Measurements from ENCODE around the gene GFY. TPM values are rescaled to one million over a fixed set of nuclear protein-coding genes. Genes with fewer than 3 reads are reported as not detected.

Gene GFY
- total and polyA plus RNA-seq, 2 experiments from 2014 or later, result 1.2 TPM; not detected in 1

DNA sequence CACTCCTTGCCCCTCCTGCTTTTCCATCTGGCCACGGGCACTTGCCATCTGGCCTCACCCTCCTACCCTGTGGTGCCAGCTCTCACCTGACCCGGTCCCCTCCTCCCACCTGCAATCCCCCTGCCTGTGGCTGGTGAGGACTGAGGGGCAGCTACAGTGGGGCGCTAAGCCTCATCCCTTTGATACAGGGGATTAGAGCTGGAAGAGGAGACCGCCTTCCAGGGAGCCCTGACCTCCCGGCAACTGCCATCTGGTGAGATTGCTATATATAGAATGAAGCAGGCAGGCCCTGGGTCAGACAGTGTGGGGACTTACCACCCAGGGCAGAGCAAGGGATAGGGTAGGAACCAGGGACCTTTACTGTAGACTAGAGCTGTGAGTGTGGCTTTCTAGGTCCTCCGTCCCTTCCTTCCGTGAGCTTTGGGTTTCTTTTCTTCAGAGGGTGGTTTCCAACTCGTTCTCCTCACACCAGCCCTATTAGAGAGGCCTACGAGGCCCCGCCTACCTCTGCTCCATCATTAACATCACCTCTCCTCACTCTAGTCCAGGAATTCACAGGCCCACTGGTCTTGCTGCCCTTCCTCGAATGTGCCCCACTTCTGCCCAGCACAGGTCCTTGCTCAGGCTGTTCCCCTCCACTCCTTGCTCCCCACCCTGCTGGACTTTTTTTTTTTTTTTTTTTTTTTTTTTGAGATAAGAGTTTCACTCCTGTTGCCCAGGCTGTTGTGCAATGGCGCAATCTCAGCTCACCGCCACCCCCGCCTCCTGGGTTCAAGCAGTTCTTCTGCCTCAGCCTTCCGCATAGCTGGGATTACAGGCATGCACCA is 29.4 kb upstream of the GFY start:
- H3K9me3 Mint-ChIP-seq, result no peaks in the 10 kb centered on the region
- no peaks in the 10 kb centered on the region for H3F3A ChIP-seq (replicated peaks; ENCODE audit: low read depth)
- no peaks in the 10 kb centered on the region for H3K36me3 Mint-ChIP-seq (ENCODE audit: low read depth)
- H3K4me3 ChIP-seq, result no peak overlapping the region
- TF ChIP-seq CREB1 (CRISPR knock-in tag; IDR thresholded peaks at IDR 0.05; ENCODE audit: low read depth) (no peak), POLR2AphosphoS5 (IDR thresholded peaks at IDR 0.05; ENCODE audit: low read depth) (no peak)
- no peak overlapping the region for H3K4me2 ChIP-seq
- H3K4me3 Mint-ChIP-seq, result no peak overlapping the region
- H3K36me3 ChIP-seq (ENCODE audit: insufficient read depth), result no peaks in the 10 kb centered on the region
- no peak overlapping the region for H2AFZ ChIP-seq
- H3K79me2 ChIP-seq (replicated peaks; ENCODE audit: insufficient read depth), result no peaks in the 10 kb centered on the region
- H3K27ac Mint-ChIP-seq, result no peak overlapping the region
- no peaks in the 10 kb centered on the region; the same call in 1 of the 2 replicates for H3K4me1 ChIP-seq (ENCODE audit: insufficient read depth)
- peaks cover 26% of the 10 kb centered on the region for H3K4me1 Mint-ChIP-seq
- no peaks in the 10 kb centered on the region for H3K9me2 ChIP-seq (ENCODE audit: insufficient read depth)
- DNase-seq (ENCODE audit: low spot score) (no peak), ATAC-seq (no peak; the same call in 2 of the 3 replicates)
- H4K20me1 ChIP-seq (replicated peaks; ENCODE audit: insufficient read depth), result no peaks in the 10 kb centered on the region
- no peak overlapping the region for H3K27ac ChIP-seq (ENCODE audit: low read depth)
- peaks cover 28% of the 10 kb centered on the region for H3K27me3 Mint-ChIP-seq (ENCODE audit: insufficient read depth, low read depth, poor library complexity)
- H3K27me3 ChIP-seq (ENCODE audit: insufficient read depth), result no peaks in the 10 kb centered on the region

DNA sequence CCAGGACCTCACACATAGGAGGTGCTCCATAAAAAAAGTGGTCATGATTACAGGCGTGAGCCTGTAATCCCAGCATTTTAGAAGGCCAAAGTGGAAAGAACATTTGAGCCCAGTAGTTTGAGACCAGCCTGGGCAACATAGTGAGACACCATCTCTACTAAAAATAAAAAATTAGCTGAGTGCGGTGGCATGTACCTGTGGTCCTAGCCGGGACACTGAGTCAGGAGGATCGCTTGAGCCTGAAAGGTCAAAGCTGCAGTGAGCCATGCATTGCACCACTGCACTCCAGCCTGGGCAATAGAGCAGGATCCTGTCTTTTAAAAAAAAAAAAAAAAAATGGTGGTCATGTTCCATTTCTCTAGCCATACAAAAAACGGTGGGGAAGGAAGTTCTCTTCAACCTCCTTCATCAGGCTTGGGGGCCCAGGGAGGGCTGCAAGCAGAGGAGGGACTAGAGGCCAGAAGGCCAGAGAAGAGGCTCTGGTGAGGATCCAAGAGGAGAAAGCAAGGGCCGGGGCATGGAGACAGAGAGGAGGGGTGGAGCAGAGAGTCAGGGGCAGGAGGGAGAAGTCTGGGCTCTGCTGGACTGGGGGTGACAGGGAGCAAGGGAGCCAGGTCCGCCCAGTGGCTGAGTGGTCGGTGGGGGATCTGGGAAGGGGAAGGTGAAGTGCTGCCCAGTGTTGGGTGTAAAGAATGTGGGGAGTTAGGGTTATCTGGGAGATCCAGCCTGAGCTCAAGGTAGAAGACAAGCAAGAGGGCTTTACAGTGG is 28.3 kb upstream of the GFY start:
- no peak overlapping the region for H3K4me3 ChIP-seq
- H4K20me1 ChIP-seq (replicated peaks; ENCODE audit: insufficient read depth), result no peaks in the 10 kb centered on the region
- no peaks in the 10 kb centered on the region for H3K9me3 Mint-ChIP-seq
- peaks cover 32% of the 10 kb centered on the region for H3K4me1 Mint-ChIP-seq
- H3K36me3 ChIP-seq (ENCODE audit: insufficient read depth), result no peaks in the 10 kb centered on the region
- DNase-seq (ENCODE audit: low spot score) (no peak), ATAC-seq (no peak)
- no peaks in the 10 kb centered on the region for H3K36me3 Mint-ChIP-seq (ENCODE audit: low read depth)
- H3K27ac Mint-ChIP-seq, result no peak overlapping the region
- H3K4me3 Mint-ChIP-seq, result no peak overlapping the region
- H2AFZ ChIP-seq, result no peak overlapping the region
- no peaks in the 10 kb centered on the region for H3F3A ChIP-seq (replicated peaks; ENCODE audit: low read depth)
- TF ChIP-seq, protein P1, sequence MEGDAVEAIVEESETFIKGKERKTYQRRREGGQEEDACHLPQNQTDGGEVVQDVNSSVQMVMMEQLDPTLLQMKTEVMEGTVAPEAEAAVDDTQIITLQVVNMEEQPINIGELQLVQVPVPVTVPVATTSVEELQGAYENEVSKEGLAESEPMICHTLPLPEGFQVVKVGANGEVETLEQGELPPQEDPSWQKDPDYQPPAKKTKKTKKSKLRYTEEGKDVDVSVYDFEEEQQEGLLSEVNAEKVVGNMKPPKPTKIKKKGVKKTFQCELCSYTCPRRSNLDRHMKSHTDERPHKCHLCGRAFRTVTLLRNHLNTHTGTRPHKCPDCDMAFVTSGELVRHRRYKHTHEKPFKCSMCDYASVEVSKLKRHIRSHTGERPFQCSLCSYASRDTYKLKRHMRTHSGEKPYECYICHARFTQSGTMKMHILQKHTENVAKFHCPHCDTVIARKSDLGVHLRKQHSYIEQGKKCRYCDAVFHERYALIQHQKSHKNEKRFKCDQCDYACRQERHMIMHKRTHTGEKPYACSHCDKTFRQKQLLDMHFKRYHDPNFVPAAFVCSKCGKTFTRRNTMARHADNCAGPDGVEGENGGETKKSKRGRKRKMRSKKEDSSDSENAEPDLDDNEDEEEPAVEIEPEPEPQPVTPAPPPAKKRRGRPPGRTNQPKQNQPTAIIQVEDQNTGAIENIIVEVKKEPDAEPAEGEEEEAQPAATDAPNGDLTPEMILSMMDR (conservative IDR thresholded peaks at IDR 0.05; ENCODE audit: low read depth in 2 of 2), result no peak
- no peaks in the 10 kb centered on the region for H3K27me3 ChIP-seq (ENCODE audit: insufficient read depth)
- H3K27ac ChIP-seq (ENCODE audit: low read depth), result no peak overlapping the region
- peaks cover 24% of the 10 kb centered on the region for H3K27me3 Mint-ChIP-seq (ENCODE audit: insufficient read depth, low read depth, poor library complexity)
- H3K79me2 ChIP-seq (replicated peaks; ENCODE audit: insufficient read depth), result no peaks in the 10 kb centered on the region
- no peaks in the 10 kb centered on the region; the same call in 1 of the 2 replicates for H3K4me1 ChIP-seq (ENCODE audit: insufficient read depth)
- H3K9me2 ChIP-seq (ENCODE audit: insufficient read depth), result 0 out of 2 replicates have a peak, but pooled peaks cover under 1% of the 10 kb centered on the region
- no peak overlapping the region for H3K4me2 ChIP-seq

DNA sequence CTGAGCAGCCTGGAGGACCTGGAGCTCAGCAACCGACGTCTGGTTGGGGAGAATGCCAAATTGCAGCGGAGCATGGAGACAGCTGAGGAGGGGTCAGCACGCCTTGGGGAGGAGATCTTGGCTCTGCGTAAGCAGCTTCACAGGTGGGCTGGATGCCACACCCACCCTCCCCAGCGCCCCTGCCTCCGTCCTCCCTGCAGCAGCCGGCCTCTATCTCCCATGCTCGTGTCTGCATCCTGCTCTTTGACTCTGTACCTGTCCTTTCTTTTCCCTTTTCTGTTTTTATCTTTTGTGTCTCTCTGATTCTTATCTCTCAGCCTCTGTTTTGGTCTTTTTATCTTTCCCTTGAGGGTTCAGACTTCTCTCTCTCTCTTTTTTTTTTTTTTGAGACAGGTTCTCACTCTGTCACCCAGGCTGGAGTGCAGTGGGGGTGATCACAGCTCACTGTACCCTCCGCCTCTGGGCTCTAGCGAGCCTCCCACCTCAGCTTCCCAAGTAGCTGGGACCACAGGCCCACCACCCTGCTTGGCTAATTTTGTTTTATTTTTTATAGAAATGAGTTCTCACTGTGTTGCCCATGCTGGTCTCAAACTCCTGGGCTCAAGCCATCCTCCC is 27.1 kb upstream of the GFY start:
- Mint-ChIP-seq H3K9me3 (no peaks in the 10 kb centered on the region), H3K4me3 (no peak overlapping the region; the same call in 2 of the 3 replicates), H3K4me1 (peaks cover 33% of the 10 kb centered on the region), H3K27me3 (ENCODE audit: insufficient read depth, low read depth, poor library complexity) (peaks cover 20% of the 10 kb centered on the region), H3K27ac (no peak overlapping the region), H3K36me3 (ENCODE audit: low read depth) (no peaks in the 10 kb centered on the region)
- Histone ChIP-seq H3F3A (replicated peaks; ENCODE audit: low read depth) (0 out of 2 replicates have a peak, but pooled peaks cover 5% of the 10 kb centered on the region), H3K27me3 (ENCODE audit: insufficient read depth) (no peaks in the 10 kb centered on the region), H4K20me1 (replicated peaks; ENCODE audit: insufficient read depth) (no peaks in the 10 kb centered on the region), H3K36me3 (ENCODE audit: insufficient read depth) (no peaks in the 10 kb centered on the region), H3K4me2 (no peak overlapping the region), H3K9me2 (ENCODE audit: insufficient read depth) (0 out of 2 replicates have a peak, but pooled peaks cover 3% of the 10 kb centered on the region), H2AFZ (peak overlapping the region; percentile 81; the same call in 1 of the 2 replicates), H3K27ac (ENCODE audit: low read depth) (no peak overlapping the region), H3K79me2 (replicated peaks; ENCODE audit: insufficient read depth) (no peaks in the 10 kb centered on the region), H3K4me1 (ENCODE audit: insufficient read depth) (peaks cover 6% of the 10 kb centered on the region; the same call in 1 of the 2 replicates), H3K4me3 (no peak overlapping the region)
- DNase-seq (ENCODE audit: low spot score), result no peak
- ATAC-seq, result no peak
- TF ChIP-seq CREB1 (CRISPR knock-in tag; IDR thresholded peaks at IDR 0.05; ENCODE audit: low read depth), result no peak
- TF ChIP-seq ZNF114 (CRISPR knock-in tag; IDR thresholded peaks at IDR 0.05), result no peak
- TF ChIP-seq, protein P1 (conservative IDR thresholded peaks at IDR 0.05; ENCODE audit: low read depth in 2 of 2), result no peak
- no peak for TF ChIP-seq NANOG (IDR thresholded peaks at IDR 0.05; ENCODE audit: borderline replicate concordance)
